IMR-90 (cell line): ENCODE results near the gene DEF6. TPM values are rescaled to one million over a fixed set of nuclear protein-coding genes. Genes with fewer than 3 reads are reported as not detected.

ENCODE experiments used
- ATAC-seq: fragments of 200-7000 bp; cut with Tn5 transposase; 2 replicates; pipeline ENCODE4 v1.9.1; 2020; ENCODE audit warnings: low read depth, mild to moderate bottlenecking, moderate library complexity
- BruUV-seq: library from RNA; stranded (reverse); fragments of 400-500 nt; replicated peaks from 2 replicates; lab custom pipeline; 2021; lab: Mats Ljungman, UMichigan
- CTCF ChIA-PET: fragments of 300-600 bp; formaldehyde crosslinking; extraction: SDS; loops from one replicate; lab custom pipeline; 2021; ENCODE audit warnings: antibody characterized with exemption; lab: Yijun Ruan, JAX
- POLR2A ChIA-PET: fragments of 300-600 bp; sonication (Branson Sonifier 250); formaldehyde crosslinking; loops from one replicate; lab custom pipeline; 2022; ENCODE audit warnings: antibody characterized with exemption; ENCODE audit not compliant: unreplicated experiment; lab: Charles Lee
- DNase-seq: peaks from one replicate; pipeline ENCODE4 v3.0.0; 2013
- H2AFZ ChIP-seq: replicated peaks from 2 replicates; pipeline ENCODE3; 2013; ENCODE audit warnings: low read length, mild to moderate bottlenecking; ENCODE audit not compliant: poor library complexity
- H2AK5ac ChIP-seq: 2 replicates; pipeline ENCODE4 v1.6.1; 2013; ENCODE audit warnings: low read depth, low read length, inconsistent platforms
- H2AK9ac ChIP-seq: replicated peaks from 2 replicates; pipeline ENCODE3; 2013; ENCODE audit warnings: mild to moderate bottlenecking, low read depth, low read length, moderate library complexity; ENCODE audit not compliant: poor library complexity
- H2BK120ac ChIP-seq: 2 replicates; pipeline ENCODE4 v1.6.1; 2013; ENCODE audit warnings: low read depth, low read length, inconsistent platforms
- H2BK15ac ChIP-seq: 3 replicates; pipeline ENCODE4 v1.6.1; 2013; ENCODE audit warnings: low read depth, low read length, inconsistent platforms
- H2BK20ac ChIP-seq: 2 replicates; pipeline ENCODE4 v1.6.1; 2013; ENCODE audit warnings: low read depth, mild to moderate bottlenecking, inconsistent platforms, low read length, moderate library complexity
- H2BK5ac ChIP-seq: 2 replicates; pipeline ENCODE4 v1.6.1; 2013; ENCODE audit warnings: mild to moderate bottlenecking, low read depth, low read length, inconsistent platforms; ENCODE audit not compliant: poor library complexity, severe bottlenecking
- H3K14ac ChIP-seq: replicated peaks from 2 replicates; pipeline ENCODE4 v1.6.1; 2013; ENCODE audit warnings: low read depth, low read length, inconsistent platforms
- H3K18ac ChIP-seq: 2 replicates; pipeline ENCODE4 v1.6.1; 2013; ENCODE audit warnings: low read depth, low read length, control low read depth
- H3K23ac ChIP-seq: 2 replicates; pipeline ENCODE4 v1.6.1; 2013; ENCODE audit warnings: low read depth, low read length, inconsistent platforms
- H3K27ac ChIP-seq: 2 replicates; pipeline ENCODE4 v1.5.1; 2013; ENCODE audit warnings: mild to moderate bottlenecking, control low read depth, low read length; ENCODE audit not compliant: insufficient read depth
- H3K27me3 ChIP-seq: 2 replicates; pipeline ENCODE4 v1.6.1; 2013; ENCODE audit warnings: low read length; ENCODE audit not compliant: control insufficient read depth, insufficient read depth
- H3K36me3 ChIP-seq: 2 replicates; pipeline ENCODE4 v1.6.1; 2013; ENCODE audit warnings: low read length, mixed read lengths; ENCODE audit not compliant: control insufficient read depth, insufficient read depth
- H3K4ac ChIP-seq: 2 replicates; pipeline ENCODE4 v1.6.1; 2013; ENCODE audit warnings: low read depth, low read length, inconsistent platforms
- H3K4me1 ChIP-seq: 2 replicates; pipeline ENCODE4 v1.6.1; 2013; ENCODE audit warnings: low read length, mixed read lengths; ENCODE audit not compliant: control insufficient read depth, insufficient read depth
- H3K4me2 ChIP-seq: 2 replicates; pipeline ENCODE4 v1.6.1; 2013; ENCODE audit warnings: low read depth, mild to moderate bottlenecking, control low read depth, low read length, moderate library complexity
- H3K4me3 ChIP-seq: 2 replicates; pipeline ENCODE4 v1.5.1; 2013; ENCODE audit warnings: low read depth, mild to moderate bottlenecking, control low read depth, low read length, moderate library complexity; ENCODE audit not compliant: insufficient read depth
- H3K56ac ChIP-seq: 2 replicates; pipeline ENCODE4 v1.6.1; 2013; ENCODE audit warnings: low read length, inconsistent platforms; ENCODE audit not compliant: insufficient read depth; ENCODE audit errors: extremely low read depth
- H3K79me1 ChIP-seq, 2 experiments: 2 replicates each; pipeline ENCODE4 v1.6.1; 2013; ENCODE audit warnings: low read length in 2 of 2, inconsistent platforms in 1 of 2, low read depth in 1 of 2
- H3K9ac ChIP-seq: 2 replicates; pipeline ENCODE4 v1.6.1; 2013; ENCODE audit warnings: low read depth, low read length, control low read depth
- H3K9me1 ChIP-seq: 2 replicates; pipeline ENCODE4 v1.6.1; 2013; ENCODE audit warnings: low read length, inconsistent platforms; ENCODE audit not compliant: insufficient read depth
- H3K9me3 ChIP-seq: 2 replicates; pipeline ENCODE4 v1.6.1; 2013; ENCODE audit warnings: low read length; ENCODE audit not compliant: control insufficient read depth, insufficient read depth
- H4K20me1 ChIP-seq: 2 replicates; pipeline ENCODE4 v1.6.1; 2013; ENCODE audit warnings: low read length, inconsistent platforms; ENCODE audit not compliant: insufficient read depth
- H4K5ac ChIP-seq: 2 replicates; pipeline ENCODE4 v1.6.1; 2013; ENCODE audit warnings: mild to moderate bottlenecking, low read depth, low read length, control low read depth
- H4K8ac ChIP-seq, 2 experiments: 2 replicates each; pipeline ENCODE4 v1.6.1; 2013; ENCODE audit warnings: low read depth in 2 of 2, low read length in 2 of 2, control low read depth in 1 of 2, inconsistent platforms in 1 of 2
- H4K91ac ChIP-seq: 2 replicates; pipeline ENCODE4 v1.6.1; 2013; ENCODE audit warnings: low read depth, low read length, inconsistent platforms; ENCODE audit not compliant: insufficient read depth
- BHLHE40 ChIP-seq: fragments of 150-350 bp; IDR thresholded peaks from 2 replicates; pipeline ENCODE4 v1.6.1; 2016; ENCODE audit warnings: mild to moderate bottlenecking, low read depth, low read length
- CEBPB ChIP-seq: IDR thresholded peaks from 2 replicates; pipeline ENCODE4 v1.6.1; 2012; ENCODE audit warnings: low read depth, low read length, improper control_type of control experiment
- CHD1 ChIP-seq: IDR thresholded peaks from 2 replicates; pipeline ENCODE4 v1.6.1; 2012; ENCODE audit warnings: low read depth, low read length, improper control_type of control experiment
- CTCF ChIP-seq: conservative IDR thresholded peaks from 2 replicates; pipeline ENCODE4 v1.5.1; 2012; ENCODE audit warnings: mild to moderate bottlenecking, low read depth, low read length, improper control_type of control experiment
- ELK1 ChIP-seq: fragments of 150-350 bp; IDR thresholded peaks from 2 replicates; pipeline ENCODE4 v1.6.1; 2016; ENCODE audit warnings: low read depth, mild to moderate bottlenecking, low read length, moderate library complexity, borderline replicate concordance
- FOS ChIP-seq: fragments of 150-350 bp; IDR thresholded peaks from 2 replicates; pipeline ENCODE4 v1.6.1; 2016; ENCODE audit warnings: low read depth, low read length
- MAFK ChIP-seq: IDR thresholded peaks from 2 replicates; pipeline ENCODE4 v1.6.1; 2012; ENCODE audit warnings: low read depth, low read length, improper control_type of control experiment
- MAZ ChIP-seq: IDR thresholded peaks from 2 replicates; pipeline ENCODE4 v1.6.1; 2012; ENCODE audit warnings: low read depth, mild to moderate bottlenecking, low read length, improper control_type of control experiment, moderate library complexity, borderline replicate concordance
- MXI1 ChIP-seq: IDR thresholded peaks from 2 replicates; pipeline ENCODE4 v1.6.1; 2012; ENCODE audit warnings: low read depth, mild to moderate bottlenecking, low read length, moderate library complexity, borderline replicate concordance
- NFE2L2 ChIP-seq: fragments of 150-350 bp; IDR thresholded peaks from 2 replicates; pipeline ENCODE4 v1.6.1; 2016; ENCODE audit warnings: low read depth, mild to moderate bottlenecking, low read length
- POLR2A ChIP-seq: IDR thresholded peaks from 2 replicates; pipeline ENCODE4 v1.6.1; 2012; ENCODE audit warnings: mild to moderate bottlenecking, low read depth, low read length
- RAD21 ChIP-seq: IDR thresholded peaks from 2 replicates; pipeline ENCODE4 v1.6.1; 2012; ENCODE audit warnings: low read length, improper control_type of control experiment
- SMC3 ChIP-seq: fragments of 150-350 bp; IDR thresholded peaks from 2 replicates; pipeline ENCODE4 v1.6.1; 2016; ENCODE audit warnings: low read depth, mild to moderate bottlenecking, antibody characterized with exemption, low read length, moderate library complexity
- WGBS, 2 experiments: methylation state at CpG; one replicate each; pipeline versions ENCODE4 v1.1.5 to v1.1.7; 2013; ENCODE audit warnings: missing lambda C conversion rate in 2 of 2; ENCODE audit not compliant: insufficient read length in 1 of 2; ENCODE audit errors: extremely low coverage in 2 of 2; 5-methylcytosine and 5-hydroxymethylcytosine counted together
- dilution Hi-C: fragments of 300-500 bp; cut with HindIII; formaldehyde crosslinking; loops from one replicate; pipeline ENCODE4 v1.14.3; 2018; ENCODE audit warnings: low sequenced_read_pairs; ENCODE audit not compliant: unreplicated experiment
- in situ Hi-C: fragments of 300-500 bp; cut with MboI; formaldehyde crosslinking; loops from 3 replicates; pipeline ENCODE4 v1.14.3; 2019; ENCODE audit warnings: low sequenced_read_pairs, inconsistent platforms, mixed read lengths
- intact Hi-C: fragments of 100-400 bp; cut with micrococcal nuclease; formaldehyde crosslinking; loops from 2 replicates; pipeline ENCODE4 v1.10.0; 2022
- polyA plus RNA-seq, 3 experiments: library from polyadenylated mRNA; depleted of rRNA; stranded (reverse); fragments of >200 nt; gene quantifications; 2 replicates each; pipeline ENCODE4 v1.2.3, GENCODE V29; 2012; ENCODE audit warnings: low replicate concordance in 1 of 3
- total RNA-seq: library from RNA; depleted of rRNA; stranded (reverse); fragments of >200 nt; gene quantifications from 2 replicates; pipeline ENCODE4 v1.2.3, GENCODE V29; 2012

DEF6 gene
- total and polyA plus RNA-seq, 2 of the 4 experiments (the other 2 are of a cell fraction) = 2.5 to 4.2 TPM

GRCh38 chr6:35309611-35310264 lies 12.1 kb downstream of the DEF6 start:
- no peak for ATAC-seq
- no peak for TF ChIP-seq MAFK
- TF ChIP-seq RAD21 = no peak
- TF ChIP-seq CHD1 = no peak
- TF ChIP-seq SMC3 = no peak
- no peak for TF ChIP-seq FOS
- TF ChIP-seq CEBPB = no peak
- TF ChIP-seq MXI1 = no peak
- TF ChIP-seq POLR2A = no peak
- TF ChIP-seq BHLHE40 = no peak
- no peak for TF ChIP-seq ELK1
- TF ChIP-seq NFE2L2 = no peak
- no peak for TF ChIP-seq CTCF
- no peak for TF ChIP-seq MAZ
- H3K56ac ChIP-seq = no peak overlapping the region
- no peak overlapping the region for H3K27ac ChIP-seq
- H4K91ac ChIP-seq = no peak overlapping the region
- H3K4ac ChIP-seq = no peak overlapping the region
- BruUV-seq = no TSS peak
- H3K27me3 ChIP-seq = peaks cover 15% of the 10 kb centered on the region; the same call in 1 of the 2 replicates
- H3K18ac ChIP-seq = no peak overlapping the region
- in situ Hi-C loops (loop anchor here (25.0 kb wide), 1 partner anchor 428 kb away; the partner anchor contains the start of gene ARMC12), dilution Hi-C loops (no loop called here), intact Hi-C loops (no loop called here)
- no peak overlapping the region for H2BK120ac ChIP-seq
- H2AK9ac ChIP-seq = no peak overlapping the region
- no peak overlapping the region for H4K8ac ChIP-seq
- no peak overlapping the region for H2BK20ac ChIP-seq
- no peak overlapping the region for H4K5ac ChIP-seq
- WGBS, 2 experiments = 89% methylated on average over 5 of the region's 9 CpGs; no CpG with 5 or more reads in 1 of the 2 experiments
- H2BK5ac ChIP-seq = no peak overlapping the region
- no peak overlapping the region for H3K4me2 ChIP-seq
- H3K36me3 ChIP-seq = no peaks in the 10 kb centered on the region
- no peaks in the 10 kb centered on the region for H3K9me3 ChIP-seq
- H3K9me1 ChIP-seq = no peaks in the 10 kb centered on the region
- no peak for DNase-seq
- no peak overlapping the region for H2BK15ac ChIP-seq
- no peak overlapping the region for H3K14ac ChIP-seq
- no peak overlapping the region for H3K9ac ChIP-seq
- ChIA-PET POLR2A (no interaction called here), CTCF (no interaction called here)
- H3K4me1 ChIP-seq = no peaks in the 10 kb centered on the region
- H3K79me1 ChIP-seq = no peaks in the 10 kb centered on the region
- H3K23ac ChIP-seq = no peak overlapping the region
- no peak overlapping the region for H2AFZ ChIP-seq
- H2AK5ac ChIP-seq = no peak overlapping the region
- H4K20me1 ChIP-seq = no peaks in the 10 kb centered on the region
- no peak overlapping the region for H3K4me3 ChIP-seq
